Mammary epithelial cell (primary cell): ENCODE measurements around the gene MTCL1.

ENCODE experiments used
- CTCF ChIP-seq, 2 donors: IDR thresholded peaks in 1 of 2; conservative IDR thresholded peaks in 1 of 2; 2 replicates each; pipeline ENCODE4 v1.5.1; 2011 to 2012; ENCODE audit warnings: inconsistent platforms in 2 of 2, low read length in 2 of 2, mild to moderate bottlenecking in 2 of 2, control low read depth in 1 of 2, low read depth in 1 of 2; ENCODE audit not compliant: insufficient read depth in 1 of 2; ENCODE audit errors: extremely low read depth in 1 of 2
- EZH2 ChIP-seq: IDR thresholded peaks from 2 replicates; pipeline ENCODE4 v1.6.1; 2012; ENCODE audit warnings: low read length, inconsistent platforms, borderline replicate concordance

DNA sequence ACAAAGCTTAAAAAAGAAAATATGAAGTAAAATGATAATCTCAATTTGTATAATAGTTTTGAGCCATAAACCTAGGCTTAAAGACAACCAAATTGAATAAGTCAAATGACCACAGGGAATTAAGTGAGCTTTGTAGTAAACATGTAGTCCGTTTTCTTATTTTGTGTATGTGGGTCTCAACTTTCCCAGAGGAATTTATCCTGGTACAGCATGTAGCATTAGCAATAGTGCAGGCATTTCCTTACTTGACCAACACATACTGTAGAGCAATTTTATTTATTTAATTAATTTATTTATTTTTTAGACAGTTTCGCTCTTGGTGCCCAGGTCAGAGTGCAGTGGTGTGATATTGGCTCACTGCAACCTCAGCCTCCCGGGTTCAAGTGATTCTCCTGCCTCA lies 37.5 kb upstream of the MTCL1 start:
- no peak for TF ChIP-seq CTCF (conservative IDR thresholded peaks at IDR 0.05 in 1 of 2, IDR thresholded peaks at IDR 0.05 in 1 of 2; ENCODE audit: extremely low read depth in 1 of 2, insufficient read depth in 1 of 2, low read depth in 1 of 2, low read length in 2 of 2)
- no peak for TF ChIP-seq EZH2
